ENCODE measurements around the gene ZNF362. TPM values are rescaled to one million over a fixed set of nuclear protein-coding genes. Genes with fewer than 3 reads are reported as not detected.
"Not testable (repeated sequence)": the region's sequence is repeated elsewhere in the genome, so short reads cannot be mapped to it uniquely, and the experiment has no call there.

Gene ZNF362
- total RNA-seq, 1 donor from 2014 or later = 7.3 TPM

DNA sequence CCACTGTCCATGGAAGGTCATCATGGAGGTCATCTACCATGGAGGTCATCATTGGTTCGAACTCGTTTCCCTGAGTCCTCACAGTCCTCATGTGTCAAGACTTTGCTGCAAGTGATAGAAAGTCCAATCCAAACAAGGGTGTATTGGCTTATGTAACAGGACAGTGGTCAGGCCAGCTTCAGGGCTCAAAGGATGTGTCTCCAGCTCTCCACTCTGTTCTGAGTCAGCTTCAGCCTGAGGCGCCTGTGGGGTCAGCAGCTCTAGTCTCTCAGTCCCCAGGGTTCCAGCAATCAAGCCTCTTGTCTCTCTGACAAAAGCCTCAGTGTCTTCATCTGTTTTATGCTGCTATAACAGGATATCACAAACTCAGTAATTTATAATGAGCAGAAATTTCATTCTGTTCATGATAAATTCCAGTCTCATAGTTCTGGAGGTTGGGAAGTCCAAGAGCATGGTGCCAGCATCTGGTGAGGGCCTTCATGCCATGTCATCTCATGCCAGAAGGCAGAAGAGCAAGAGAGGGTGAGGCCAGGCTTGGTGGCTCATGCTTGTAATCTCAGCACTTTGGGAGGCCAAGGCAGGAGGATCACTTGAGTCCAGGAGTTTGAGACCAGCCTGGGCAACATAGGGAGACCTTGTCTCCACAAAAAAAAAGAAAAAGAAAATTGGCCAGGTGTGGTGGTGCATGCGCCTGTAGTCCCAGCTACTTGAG, 45.1 kb downstream of the ZNF362 start:
- H3K36me3 ChIP-seq (ENCODE audit: control insufficient read depth in 3 of 3, insufficient read depth in 3 of 3, low read length in 3 of 3) = peaks cover 3 to 19% (median 13%) of the 10 kb centered on the region in 3 donors
- no peak overlapping the region for H3K27ac ChIP-seq (ENCODE audit: low read depth, low read length)
- H3K9ac ChIP-seq (ENCODE audit: low read depth in 1 of 3, low read length in 3 of 3) = no peak overlapping the region
- H3K27me3 ChIP-seq (ENCODE audit: control insufficient read depth in 3 of 3, insufficient read depth in 3 of 3, low read length in 3 of 3) = peaks cover 0 to 7% (median 0%) of the 10 kb centered on the region in 3 donors
- H3K9me3 ChIP-seq (ENCODE audit: control insufficient read depth in 3 of 3, low read length in 3 of 3) = no peaks in the 10 kb centered on the region
- H3K4me3 ChIP-seq (ENCODE audit: low read length in 3 of 3) = no peak overlapping the region
- H3K4me1 ChIP-seq (ENCODE audit: control insufficient read depth in 3 of 3, insufficient read depth in 3 of 3, low read length in 3 of 3) = peaks cover 3 to 14% (median 11%) of the 10 kb centered on the region in 3 donors

DNA sequence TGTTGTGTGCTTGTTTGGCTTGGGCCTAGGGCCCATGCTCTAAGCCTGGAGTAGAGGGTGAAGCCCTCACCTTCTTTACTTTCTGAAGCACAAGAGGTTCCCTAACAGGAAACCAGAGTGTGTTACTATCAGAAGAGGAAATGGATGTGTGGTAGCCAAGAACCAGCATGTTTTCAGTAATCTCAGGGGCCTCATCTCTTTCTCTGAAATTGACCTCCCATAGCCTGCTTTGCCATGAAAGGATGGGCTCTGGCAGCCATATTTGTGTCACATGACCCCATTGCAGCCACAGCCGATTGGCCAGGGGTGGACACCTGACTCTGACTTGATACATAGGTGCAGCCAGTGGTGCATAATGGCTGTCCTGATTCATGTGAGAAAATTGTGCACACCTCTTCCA, 46.0 kb downstream of the ZNF362 start:
- peaks cover 4 to 14% (median 5%) of the 10 kb centered on the region in 3 donors for H3K27me3 ChIP-seq (ENCODE audit: control insufficient read depth in 3 of 3, insufficient read depth in 3 of 3, low read length in 3 of 3)
- no peak overlapping the region for H3K4me3 ChIP-seq (ENCODE audit: low read length in 3 of 3)
- no peak overlapping the region for H3K9ac ChIP-seq (ENCODE audit: low read depth in 1 of 3, low read length in 3 of 3)
- peaks cover 8 to 19% (median 14%) of the 10 kb centered on the region in 3 donors for H3K4me1 ChIP-seq (ENCODE audit: control insufficient read depth in 3 of 3, insufficient read depth in 3 of 3, low read length in 3 of 3)
- peaks cover 3 to 16% (median 12%) of the 10 kb centered on the region in 3 donors for H3K36me3 ChIP-seq (ENCODE audit: control insufficient read depth in 3 of 3, insufficient read depth in 3 of 3, low read length in 3 of 3)
- H3K27ac ChIP-seq (ENCODE audit: low read depth, low read length) = no peak overlapping the region
- no peaks in the 10 kb centered on the region for H3K9me3 ChIP-seq (ENCODE audit: control insufficient read depth in 3 of 3, low read length in 3 of 3)

DNA sequence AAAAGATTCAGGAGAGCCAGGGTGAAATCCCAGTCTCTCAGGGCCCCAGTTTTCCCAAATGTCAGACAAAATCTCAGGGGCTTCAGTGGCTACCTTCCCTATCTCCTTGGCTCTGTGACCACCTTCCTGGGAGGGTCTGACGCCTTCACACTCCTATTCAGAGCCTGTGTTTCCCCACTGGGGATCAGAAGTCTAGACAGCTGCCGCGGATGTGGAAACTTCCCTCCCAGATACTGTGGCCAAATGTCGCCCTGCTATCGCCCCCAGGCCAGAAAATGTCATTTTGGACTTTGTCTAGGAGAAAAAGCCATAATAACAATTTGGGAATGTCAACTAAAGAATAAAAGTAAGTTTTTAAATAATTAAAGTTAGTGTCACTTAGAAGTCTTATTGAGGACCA, 48.7 kb downstream of the ZNF362 start:
- Histone ChIP-seq H3K9ac (ENCODE audit: low read depth in 1 of 3, low read length in 3 of 3) (no peak overlapping the region), H3K27ac (ENCODE audit: low read depth, low read length) (no peak overlapping the region), H3K4me3 (ENCODE audit: low read length in 3 of 3) (no peak overlapping the region), H3K9me3 (ENCODE audit: control insufficient read depth in 3 of 3, low read length in 3 of 3) (no peaks in the 10 kb centered on the region), H3K36me3 (ENCODE audit: control insufficient read depth in 3 of 3, insufficient read depth in 3 of 3, low read length in 3 of 3) (no peaks in the 10 kb centered on the region), H3K27me3 (ENCODE audit: control insufficient read depth in 3 of 3, insufficient read depth in 3 of 3, low read length in 3 of 3) (peaks cover 4 to 14% (median 5%) of the 10 kb centered on the region in 3 donors), H3K4me1 (ENCODE audit: control insufficient read depth in 3 of 3, insufficient read depth in 3 of 3, low read length in 3 of 3) (peaks cover 8 to 12% (median 11%) of the 10 kb centered on the region in 3 donors)

DNA sequence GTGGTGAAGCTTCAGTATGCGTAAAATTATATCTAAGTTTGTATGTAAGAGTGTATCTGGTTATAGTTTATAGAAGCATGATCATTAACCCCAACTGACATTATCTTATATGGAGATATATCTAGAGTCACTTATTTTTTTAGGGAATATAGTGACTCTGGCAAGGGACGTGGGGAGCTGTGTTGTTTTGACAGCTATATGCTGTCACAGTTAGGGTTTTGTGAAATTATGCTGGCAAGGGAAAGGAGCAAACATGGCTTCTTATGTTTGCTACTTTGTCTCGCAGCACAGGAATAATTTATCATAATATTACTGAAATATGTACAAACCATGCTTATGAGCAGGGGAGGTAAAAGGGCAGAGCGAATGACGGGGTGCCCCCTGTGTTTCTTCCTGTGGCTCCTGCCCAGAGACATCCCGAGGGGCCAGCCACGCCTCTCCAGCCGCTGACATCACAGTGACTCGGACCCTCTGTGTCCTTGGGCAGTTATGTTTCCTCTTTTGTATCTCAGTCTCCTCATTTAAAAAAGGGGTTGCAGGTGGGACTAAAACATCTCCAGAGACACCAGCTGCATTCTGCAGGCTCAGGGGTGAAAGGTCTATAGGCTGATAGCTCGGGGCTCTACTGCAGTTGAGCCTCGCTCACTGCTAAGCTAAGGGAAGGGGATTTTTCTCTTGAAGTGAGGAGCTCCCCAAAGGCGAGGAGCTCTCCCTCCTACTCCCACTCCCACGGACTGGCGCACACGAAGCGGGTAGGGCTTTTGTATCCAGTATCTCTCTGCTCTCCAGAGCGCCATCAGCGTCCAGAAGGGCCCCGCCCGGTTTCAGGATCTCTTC, 49.7 kb downstream of the ZNF362 start:
- peaks cover 4 to 14% (median 5%) of the 10 kb centered on the region in 3 donors for H3K27me3 ChIP-seq (ENCODE audit: control insufficient read depth in 3 of 3, insufficient read depth in 3 of 3, low read length in 3 of 3)
- H3K4me1 ChIP-seq (ENCODE audit: control insufficient read depth in 3 of 3, insufficient read depth in 3 of 3, low read length in 3 of 3) = peaks cover 5 to 8% (median 5%) of the 10 kb centered on the region in 3 donors
- no peak overlapping the region for H3K27ac ChIP-seq (ENCODE audit: low read depth, low read length)
- no peak overlapping the region for H3K9ac ChIP-seq (ENCODE audit: low read depth in 1 of 3, low read length in 3 of 3)
- H3K36me3 ChIP-seq (ENCODE audit: control insufficient read depth in 3 of 3, insufficient read depth in 3 of 3, low read length in 3 of 3) = no peaks in the 10 kb centered on the region
- no peak overlapping the region for H3K4me3 ChIP-seq (ENCODE audit: low read length in 3 of 3)
- H3K9me3 ChIP-seq (ENCODE audit: control insufficient read depth in 3 of 3, low read length in 3 of 3) = no peaks in the 10 kb centered on the region

DNA sequence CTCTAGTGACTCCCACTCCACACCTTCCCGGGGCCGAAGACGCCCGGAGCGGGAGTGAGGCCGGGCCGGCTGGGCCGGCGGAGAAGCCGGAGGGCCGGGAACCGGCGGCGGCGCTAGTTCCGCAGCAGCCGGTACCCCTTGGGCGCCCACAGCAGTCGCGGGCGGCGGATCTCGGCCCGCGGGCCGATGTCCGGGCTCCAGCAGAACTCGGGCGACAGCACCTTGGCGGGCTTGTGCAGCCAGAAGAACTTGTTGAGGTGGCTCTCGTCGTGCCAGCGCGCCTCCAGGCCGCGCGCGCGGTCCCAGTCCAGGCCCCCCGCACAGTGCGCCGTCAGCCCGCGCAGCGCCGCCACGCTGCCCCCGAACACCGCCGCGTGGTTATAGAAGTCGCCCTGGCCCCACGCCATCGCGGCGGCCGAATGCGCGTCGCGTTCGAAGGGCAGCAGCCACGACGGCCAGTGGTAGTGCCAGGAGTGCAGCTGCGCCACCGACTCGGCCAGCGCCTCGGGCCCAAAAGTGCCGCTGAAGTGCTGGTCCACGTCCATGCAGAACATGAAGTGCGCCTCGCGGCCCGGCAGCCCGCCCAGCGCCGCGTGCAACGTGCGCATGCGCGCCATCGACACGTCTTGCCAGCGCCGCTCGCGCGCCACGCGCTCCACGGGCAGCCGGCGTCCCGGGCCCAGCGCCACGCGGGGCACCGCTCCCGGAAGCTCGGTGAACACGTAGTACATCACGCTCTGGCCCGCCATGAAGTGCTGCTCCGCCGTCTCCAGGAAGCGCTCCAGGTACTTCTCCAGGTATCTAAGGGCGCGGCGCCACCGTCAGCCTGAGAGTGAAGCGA, 50.6 kb downstream of the ZNF362 start:
- Histone ChIP-seq H3K9me3 (ENCODE audit: control insufficient read depth in 3 of 3, low read length in 3 of 3) (no peaks in the 10 kb centered on the region), H3K4me3 (ENCODE audit: low read length in 3 of 3) (peak overlapping the region in 2 of 3 donors; percentile 52 to 64), H3K27ac (ENCODE audit: low read depth, low read length) (no peak overlapping the region), H3K4me1 (ENCODE audit: control insufficient read depth in 3 of 3, insufficient read depth in 3 of 3, low read length in 3 of 3) (peaks cover 4 to 8% (median 5%) of the 10 kb centered on the region in 3 donors), H3K36me3 (ENCODE audit: control insufficient read depth in 3 of 3, insufficient read depth in 3 of 3, low read length in 3 of 3) (no peaks in the 10 kb centered on the region), H3K9ac (ENCODE audit: low read depth in 1 of 3, low read length in 3 of 3) (peak overlapping the region in 1 of 3 donors; percentile 25), H3K27me3 (ENCODE audit: control insufficient read depth in 3 of 3, insufficient read depth in 3 of 3, low read length in 3 of 3) (peaks cover 4 to 14% (median 5%) of the 10 kb centered on the region in 3 donors)

DNA sequence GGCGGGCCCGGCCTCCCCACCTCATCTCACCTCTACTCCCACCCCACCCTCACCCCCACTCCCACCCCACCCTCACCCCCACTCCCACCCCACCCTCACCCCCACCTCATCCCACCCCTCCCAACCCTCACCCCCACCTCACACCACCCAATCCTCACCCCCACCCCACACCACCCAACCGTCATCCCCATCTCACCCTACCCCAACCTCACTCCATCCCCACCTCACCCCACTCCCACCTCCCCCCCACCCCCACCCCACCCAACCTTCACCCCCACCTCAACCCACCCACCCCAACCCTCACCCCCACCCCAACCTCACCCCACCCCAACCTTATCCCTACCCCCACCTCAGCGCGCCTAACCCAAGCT, 51.2 kb downstream of the ZNF362 start:
- H3K27ac ChIP-seq (ENCODE audit: low read depth, low read length) = no peak overlapping the region
- H3K4me3 ChIP-seq (ENCODE audit: low read length in 3 of 3) = no peak overlapping the region
- H3K36me3 ChIP-seq (ENCODE audit: control insufficient read depth in 3 of 3, insufficient read depth in 3 of 3, low read length in 3 of 3) = no peaks in the 10 kb centered on the region
- H3K27me3 ChIP-seq (ENCODE audit: control insufficient read depth in 3 of 3, insufficient read depth in 3 of 3, low read length in 3 of 3) = peaks cover 4 to 14% (median 5%) of the 10 kb centered on the region in 3 donors
- H3K9ac ChIP-seq (ENCODE audit: low read depth in 1 of 3, low read length in 3 of 3) = no peak overlapping the region
- no peaks in the 10 kb centered on the region for H3K9me3 ChIP-seq (ENCODE audit: control insufficient read depth in 3 of 3, low read length in 3 of 3)
- H3K4me1 ChIP-seq (ENCODE audit: control insufficient read depth in 3 of 3, insufficient read depth in 3 of 3, low read length in 3 of 3) = peaks cover 4 to 8% (median 5%) of the 10 kb centered on the region in 3 donors

DNA sequence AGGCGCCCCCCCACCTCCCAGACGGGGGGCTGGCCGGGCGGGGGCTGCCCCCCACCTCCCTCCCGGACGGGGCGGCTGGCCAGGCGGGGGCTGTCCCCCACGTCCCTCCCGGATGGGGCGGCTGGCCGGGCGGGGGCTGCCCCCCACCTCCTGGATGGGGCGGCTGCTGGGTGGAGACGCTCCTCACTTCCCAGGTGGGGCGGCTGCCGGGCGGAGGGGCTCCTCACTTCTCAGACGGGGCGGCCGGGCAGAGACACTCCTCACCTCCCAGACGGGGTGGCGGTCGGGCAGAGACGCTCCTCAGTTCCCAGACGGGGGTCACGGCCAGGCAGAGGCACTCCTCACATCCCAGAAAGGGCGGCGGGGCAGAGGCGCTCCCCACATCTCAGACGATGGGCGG, 53.1 kb downstream of the ZNF362 start:
- H3K4me3 ChIP-seq (ENCODE audit: low read length in 3 of 3); H3K9me3 ChIP-seq (ENCODE audit: control insufficient read depth in 3 of 3, low read length in 3 of 3); H3K36me3 ChIP-seq (ENCODE audit: control insufficient read depth in 3 of 3, insufficient read depth in 3 of 3, low read length in 3 of 3); H3K9ac ChIP-seq (ENCODE audit: low read depth in 1 of 3, low read length in 3 of 3); H3K4me1 ChIP-seq (ENCODE audit: control insufficient read depth in 3 of 3, insufficient read depth in 3 of 3, low read length in 3 of 3); H3K27ac ChIP-seq (ENCODE audit: low read depth, low read length): not testable (repeated sequence)
- peaks cover 4 to 14% (median 5%) of the 10 kb centered on the region in 3 donors for H3K27me3 ChIP-seq (ENCODE audit: control insufficient read depth in 3 of 3, insufficient read depth in 3 of 3, low read length in 3 of 3)

DNA sequence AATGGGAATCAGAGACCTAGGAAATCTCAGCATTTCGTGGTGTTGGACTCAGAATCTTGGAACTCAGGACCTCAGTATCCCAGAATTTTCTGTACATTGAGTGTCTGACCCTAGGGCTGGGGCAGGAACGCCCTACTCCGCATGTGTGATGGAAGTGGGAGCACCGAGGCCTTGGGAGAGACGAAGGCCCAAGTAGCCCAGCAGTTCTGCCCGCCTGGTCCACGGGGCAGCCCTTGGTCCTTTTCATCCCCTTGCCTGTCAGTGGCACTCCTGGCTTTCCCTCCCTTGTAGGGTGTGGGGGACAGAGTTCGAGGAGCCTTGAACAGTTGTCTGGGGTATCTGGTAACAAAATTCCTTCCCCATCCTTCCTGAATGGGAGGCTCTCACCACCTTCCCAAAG, 54.4 kb downstream of the ZNF362 start:
- Histone ChIP-seq H3K27me3 (ENCODE audit: control insufficient read depth in 3 of 3, insufficient read depth in 3 of 3, low read length in 3 of 3) (peaks cover 4 to 11% (median 5%) of the 10 kb centered on the region in 3 donors), H3K9ac (ENCODE audit: low read depth in 1 of 3, low read length in 3 of 3) (no peak overlapping the region), H3K4me1 (ENCODE audit: control insufficient read depth in 3 of 3, insufficient read depth in 3 of 3, low read length in 3 of 3) (peaks cover 4 to 8% (median 5%) of the 10 kb centered on the region in 3 donors), H3K9me3 (ENCODE audit: control insufficient read depth in 3 of 3, low read length in 3 of 3) (no peaks in the 10 kb centered on the region), H3K27ac (ENCODE audit: low read depth, low read length) (no peak overlapping the region), H3K4me3 (ENCODE audit: low read length in 3 of 3) (no peak overlapping the region), H3K36me3 (ENCODE audit: control insufficient read depth in 3 of 3, insufficient read depth in 3 of 3, low read length in 3 of 3) (no peaks in the 10 kb centered on the region)

DNA sequence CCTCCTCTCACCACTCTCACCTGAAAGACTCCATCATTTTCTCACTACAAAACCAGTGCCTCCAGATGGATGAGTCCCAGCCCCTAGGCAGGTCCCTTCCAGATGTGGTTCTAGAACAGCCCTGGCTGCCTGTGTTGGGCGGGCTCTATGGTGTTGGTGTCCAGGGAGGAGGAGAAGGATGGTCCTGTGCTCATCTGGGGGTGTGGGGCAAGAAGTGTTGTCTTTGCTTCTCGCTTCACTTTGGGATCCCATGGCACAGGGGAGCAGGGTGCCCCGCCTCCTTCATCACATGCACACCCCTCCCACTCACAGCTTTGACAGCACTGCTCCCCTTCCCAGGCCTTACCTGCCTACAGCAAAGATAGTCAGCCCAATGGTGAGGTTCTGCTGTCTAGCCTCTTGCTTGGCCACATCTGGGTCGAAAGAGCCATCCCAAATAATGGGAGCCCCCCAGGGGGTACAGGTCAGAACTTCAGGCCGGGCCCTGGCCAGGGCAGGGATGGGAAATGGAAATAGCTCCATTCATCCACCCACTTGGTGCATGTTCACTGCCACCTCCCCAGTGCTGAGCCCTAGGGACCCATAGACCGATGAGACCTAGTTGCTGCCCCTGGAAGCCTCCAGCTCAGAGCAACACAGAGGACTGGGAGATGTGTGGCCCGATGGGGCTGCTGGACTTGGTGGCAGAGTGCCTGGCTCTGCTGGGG, 55.6 kb downstream of the ZNF362 start:
- no peaks in the 10 kb centered on the region for H3K9me3 ChIP-seq (ENCODE audit: control insufficient read depth in 3 of 3, low read length in 3 of 3)
- no peak overlapping the region for H3K4me3 ChIP-seq (ENCODE audit: low read length in 3 of 3)
- H3K36me3 ChIP-seq (ENCODE audit: control insufficient read depth in 3 of 3, insufficient read depth in 3 of 3, low read length in 3 of 3) = no peaks in the 10 kb centered on the region
- H3K4me1 ChIP-seq (ENCODE audit: control insufficient read depth in 3 of 3, insufficient read depth in 3 of 3, low read length in 3 of 3) = peaks cover 2 to 4% (median 3%) of the 10 kb centered on the region in 3 donors
- peaks cover 3 to 4% (median 3%) of the 10 kb centered on the region in 3 donors for H3K27me3 ChIP-seq (ENCODE audit: control insufficient read depth in 3 of 3, insufficient read depth in 3 of 3, low read length in 3 of 3)
- H3K27ac ChIP-seq (ENCODE audit: low read depth, low read length) = no peak overlapping the region
- H3K9ac ChIP-seq (ENCODE audit: low read depth in 1 of 3, low read length in 3 of 3) = no peak overlapping the region
